ENCODE results near the gene QSOX2. TPM values are rescaled to one million over a fixed set of nuclear protein-coding genes. Genes with fewer than 3 reads are reported as not detected.

QSOX2 gene
- total RNA-seq, 1 donor from 2014 or later, result 6.3 TPM

DNA sequence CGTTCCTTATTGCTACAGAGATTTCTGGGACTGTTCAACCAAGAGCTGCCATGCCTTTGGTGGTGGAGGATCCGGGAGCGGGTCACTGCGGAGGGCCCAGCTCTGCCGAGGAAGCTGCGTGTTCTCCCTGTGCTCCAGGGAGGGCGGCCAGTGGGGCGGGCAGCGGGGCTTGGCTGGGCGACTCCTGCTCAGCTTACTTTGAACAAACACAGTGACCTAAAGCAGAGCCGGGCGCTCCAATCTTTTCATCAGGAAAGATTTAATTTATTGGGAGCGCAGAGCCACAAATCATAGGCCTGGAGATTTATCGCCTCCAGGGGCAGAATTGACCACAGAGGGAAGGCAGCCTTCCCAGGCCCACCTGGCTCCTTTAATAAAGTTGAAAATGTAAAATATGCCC, 68.4 kb downstream of the QSOX2 start:
- DNase-seq (ENCODE audit: low read depth in 2 of 2), result no peak

DNA sequence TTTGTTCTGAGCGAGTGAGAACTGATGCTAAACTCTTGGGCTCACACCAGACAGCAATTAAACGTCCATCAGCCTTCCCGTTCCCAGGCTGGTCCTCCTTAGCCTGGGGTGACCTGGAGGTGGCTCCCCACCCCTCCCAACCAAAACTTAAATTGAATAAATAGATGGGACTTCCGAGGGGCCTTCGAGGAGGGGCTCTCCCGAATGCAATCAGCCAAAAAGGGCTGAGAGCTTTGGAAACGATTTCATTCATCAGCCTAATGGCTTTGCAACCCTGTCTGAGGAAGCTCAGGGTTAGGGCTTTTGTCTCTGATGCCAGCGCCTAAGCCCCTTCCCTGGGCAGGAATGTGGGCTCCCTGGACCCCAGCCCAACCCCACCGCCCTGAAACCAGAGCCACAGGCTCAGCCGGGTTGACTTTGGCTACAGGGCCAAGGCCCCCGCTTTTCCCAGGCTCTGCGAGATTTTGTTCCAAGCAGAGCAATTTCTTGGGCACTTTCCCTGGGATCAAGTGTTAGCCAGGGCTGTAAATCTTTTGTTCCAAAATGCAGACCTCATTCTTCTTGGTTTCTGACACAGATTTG, 69.9 kb downstream of the QSOX2 start:
- no peak for DNase-seq (ENCODE audit: low read depth in 2 of 2)

DNA sequence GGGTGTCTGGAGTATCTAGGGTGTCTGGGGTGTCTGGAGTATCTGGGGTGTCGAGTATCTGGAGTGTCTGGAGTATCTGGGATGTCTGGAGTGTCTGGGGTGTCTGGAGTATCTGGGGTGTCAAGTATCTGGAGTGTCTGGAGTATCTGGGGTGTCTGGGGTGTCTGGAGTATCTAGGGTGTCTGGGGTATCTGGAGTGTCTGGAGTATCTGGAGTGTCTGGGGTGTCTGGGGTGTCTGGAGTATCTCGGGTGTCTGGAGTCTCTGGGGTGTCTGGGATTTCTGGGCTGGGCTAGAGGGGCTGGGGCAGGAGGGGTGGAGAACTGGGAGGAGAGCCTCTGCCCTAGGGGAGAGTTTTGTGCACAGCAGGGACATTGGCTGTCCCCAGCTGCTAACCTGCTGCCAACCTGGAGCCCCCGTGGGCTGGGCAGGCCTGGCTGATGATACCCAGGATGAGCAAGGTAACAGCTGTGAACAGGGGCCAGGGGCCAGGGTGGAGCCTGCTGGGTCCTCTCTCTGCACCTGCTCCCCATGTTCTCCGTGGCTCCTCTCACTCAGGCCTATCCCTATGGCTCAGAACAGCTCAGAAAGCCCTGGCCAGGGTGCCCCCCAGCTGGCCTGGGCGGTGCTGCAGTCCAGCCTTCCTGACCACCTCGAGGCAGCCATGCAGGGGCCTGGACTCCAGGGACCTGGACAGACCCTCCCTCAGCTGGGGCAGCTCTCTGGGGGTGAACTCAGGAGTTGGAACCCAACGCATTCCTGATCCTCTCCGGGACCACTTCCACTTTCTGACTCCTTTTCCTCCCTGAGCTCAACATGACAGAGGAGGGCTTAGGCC, 70.6 kb downstream of the QSOX2 start:
- DNase-seq (ENCODE audit: low read depth in 2 of 2), result peak in 1 of 2 donors; percentile 10

DNA sequence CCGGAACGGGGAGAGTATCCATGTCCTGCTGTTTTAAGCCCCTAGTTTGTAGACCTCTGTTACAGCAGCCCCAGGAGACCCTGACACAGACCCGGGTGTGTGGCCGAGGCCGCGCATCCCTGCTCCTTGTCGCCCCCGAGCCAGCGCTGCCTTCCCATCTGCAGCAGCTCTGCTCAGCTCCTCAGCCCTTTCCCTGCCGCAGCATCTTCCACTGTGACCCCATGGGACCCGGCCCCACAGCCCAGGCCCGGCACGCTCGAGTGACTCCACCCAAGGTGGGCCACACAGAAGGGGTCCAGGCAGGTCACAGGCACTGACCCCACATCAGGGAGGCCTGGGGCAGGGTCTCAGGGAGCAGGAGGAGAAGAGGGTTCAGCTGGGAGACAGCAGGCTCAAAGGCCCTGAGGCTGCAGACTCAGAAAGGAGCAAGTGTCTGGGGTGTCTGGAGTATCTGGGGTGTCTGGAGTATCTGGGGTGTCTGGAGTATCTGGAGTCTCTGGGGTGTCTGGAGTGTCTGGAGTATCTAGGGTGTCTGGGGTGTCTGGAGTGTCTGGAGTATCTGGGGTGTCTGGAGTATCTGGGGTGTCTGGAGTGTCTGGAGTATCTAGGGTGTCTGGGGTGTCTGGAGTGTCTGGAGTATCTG, 71.8 kb downstream of the QSOX2 start:
- no peak for DNase-seq (ENCODE audit: low read depth in 2 of 2)

DNA sequence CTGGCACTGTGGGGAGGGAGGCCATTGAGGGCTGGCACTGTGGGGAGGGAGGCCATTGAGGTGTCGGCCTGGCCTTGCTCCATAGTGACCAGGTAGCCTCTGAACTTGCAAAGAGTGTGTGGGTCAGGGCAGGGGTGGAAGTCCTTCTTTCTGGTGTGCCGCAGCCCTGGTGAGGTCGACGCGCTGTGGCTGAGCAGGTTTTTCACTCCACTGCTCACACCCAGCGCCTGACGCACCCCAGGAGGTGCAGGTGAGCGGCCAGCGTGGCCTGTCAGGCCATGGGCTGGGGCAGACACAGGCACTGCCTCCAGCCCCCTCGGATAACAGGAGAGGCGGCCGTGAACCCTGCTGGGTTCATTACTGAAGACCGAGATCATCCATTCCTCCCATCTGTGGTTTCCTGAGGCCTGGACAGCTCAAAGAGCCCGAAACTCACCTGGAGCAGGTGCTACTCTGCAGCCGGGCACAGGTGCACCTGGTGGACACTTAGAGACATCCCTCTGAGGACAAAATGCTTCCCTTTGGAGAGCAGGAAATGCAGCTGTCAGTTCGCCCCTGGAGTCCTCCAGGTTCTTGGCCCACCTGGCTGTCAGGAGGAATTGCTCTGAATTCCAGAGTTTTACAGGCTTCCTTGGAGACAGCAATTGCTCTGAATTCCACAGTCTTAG, 73.1 kb downstream of the QSOX2 start:
- no peak for DNase-seq (ENCODE audit: low read depth in 2 of 2)

DNA sequence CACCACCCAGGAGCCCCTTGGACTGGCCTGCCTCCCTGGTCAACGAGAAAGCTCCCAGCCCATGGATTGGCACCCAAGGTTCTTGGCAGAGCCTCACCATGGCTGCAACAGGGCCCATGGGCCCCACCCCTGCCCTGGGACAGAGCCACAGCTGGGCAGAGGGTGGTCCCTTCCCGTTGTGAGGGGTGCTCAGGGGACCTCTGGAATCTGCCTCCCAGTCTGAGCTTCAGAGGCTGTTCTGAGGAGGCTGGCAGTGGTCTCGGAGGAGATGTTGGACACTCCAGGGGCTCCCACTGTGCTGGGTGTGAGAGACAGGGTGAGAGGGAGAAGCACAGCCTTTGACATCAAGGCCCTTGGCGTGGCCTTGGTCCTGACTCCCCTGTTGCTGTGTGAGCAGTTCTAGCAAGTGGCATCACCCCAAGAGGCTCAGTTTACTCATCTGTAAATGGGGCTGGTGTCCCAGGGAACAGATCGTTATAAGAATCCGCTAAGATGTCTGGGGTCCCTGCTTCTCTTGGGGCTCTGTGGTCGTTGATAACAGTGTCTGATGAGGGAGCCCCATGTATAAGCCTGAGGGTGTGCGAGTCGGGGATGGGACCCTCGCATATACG, 73.7 kb downstream of the QSOX2 start:
- no peak for DNase-seq (ENCODE audit: low read depth in 2 of 2)

DNA sequence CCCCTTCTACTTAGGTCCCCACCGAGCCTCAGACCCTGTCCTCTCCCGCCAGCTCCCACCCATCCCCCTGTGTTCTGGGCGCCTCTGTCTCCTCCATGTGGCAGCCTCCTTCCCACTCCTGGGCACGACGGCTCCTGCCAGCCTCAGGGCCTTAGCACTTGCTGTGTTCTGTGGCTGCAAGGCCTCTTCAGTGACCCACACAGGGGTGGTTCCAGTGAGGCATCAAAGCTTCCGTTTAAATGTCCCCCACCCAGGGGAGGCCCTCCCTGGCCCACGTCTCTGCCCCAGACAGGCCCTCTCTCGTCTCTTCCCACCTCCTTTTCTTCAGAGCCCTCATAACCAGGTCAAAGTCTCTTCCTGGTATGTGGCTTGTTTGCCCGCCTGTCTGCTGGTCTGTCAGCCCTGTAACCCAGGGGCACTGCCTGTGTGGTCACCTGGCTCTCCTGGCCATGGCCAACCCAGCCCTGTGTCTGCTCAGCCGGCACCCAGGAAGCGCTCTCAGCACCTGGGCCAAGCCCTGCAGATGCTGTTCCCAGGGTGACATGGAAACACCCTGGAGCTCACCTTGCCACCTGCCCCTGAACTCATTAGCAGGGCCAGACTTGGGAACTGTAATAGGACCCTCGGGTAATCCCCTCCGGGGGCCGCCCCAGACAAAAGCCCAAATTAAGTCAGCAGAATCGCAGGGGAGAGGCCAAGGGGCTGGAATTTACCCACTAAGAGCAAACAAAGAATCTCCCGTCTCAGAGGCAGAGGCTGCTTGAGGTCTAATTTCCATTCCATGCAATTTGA, 74.4 kb downstream of the QSOX2 start:
- DNase-seq (ENCODE audit: low read depth in 2 of 2), result no peak

DNA sequence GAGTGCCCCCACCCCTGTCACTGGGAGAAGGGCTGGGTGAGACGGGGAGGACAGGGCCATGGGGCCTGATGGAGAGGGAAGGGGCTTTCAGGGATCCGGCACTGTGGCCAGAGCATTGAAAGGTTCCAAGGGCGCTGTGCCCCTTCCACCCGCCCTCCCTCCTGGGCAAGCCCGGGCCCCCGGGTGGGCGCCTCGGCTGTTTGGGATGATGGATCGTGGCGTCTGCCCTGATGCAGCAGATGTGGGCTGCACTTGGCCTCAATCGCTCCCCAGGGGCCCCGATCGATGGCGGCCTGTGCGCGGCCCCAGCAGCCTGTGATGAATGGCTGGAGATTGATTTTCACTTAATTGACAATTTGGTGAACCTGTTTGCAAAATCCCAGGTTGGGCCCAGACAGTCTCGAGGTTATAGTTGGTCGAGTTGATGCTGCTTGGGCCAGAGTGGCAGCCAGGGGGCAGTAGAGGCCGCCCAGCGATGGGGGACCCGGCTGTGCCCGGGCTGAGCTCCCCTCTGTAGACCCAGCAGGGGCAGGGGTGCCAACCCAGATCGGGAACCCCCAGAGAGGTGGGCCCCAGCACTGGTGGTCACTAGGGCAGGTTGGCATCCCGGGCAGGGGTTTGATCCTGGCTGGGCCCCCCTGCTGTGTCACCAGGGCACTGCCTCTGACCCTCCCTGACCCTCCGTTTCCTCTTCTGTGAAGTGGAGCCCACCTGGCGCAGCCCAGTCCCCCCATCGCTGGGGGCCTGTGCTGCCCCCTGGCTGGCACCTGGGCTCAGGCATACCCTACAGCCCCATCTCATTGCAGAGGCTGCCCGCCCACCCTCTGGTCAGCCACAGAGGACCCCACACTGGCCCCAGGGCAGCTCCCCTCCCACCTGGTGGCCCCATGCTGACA, 75.4 kb downstream of the QSOX2 start:
- DNase-seq (ENCODE audit: low read depth in 2 of 2), result peak; percentile 20 to 32

DNA sequence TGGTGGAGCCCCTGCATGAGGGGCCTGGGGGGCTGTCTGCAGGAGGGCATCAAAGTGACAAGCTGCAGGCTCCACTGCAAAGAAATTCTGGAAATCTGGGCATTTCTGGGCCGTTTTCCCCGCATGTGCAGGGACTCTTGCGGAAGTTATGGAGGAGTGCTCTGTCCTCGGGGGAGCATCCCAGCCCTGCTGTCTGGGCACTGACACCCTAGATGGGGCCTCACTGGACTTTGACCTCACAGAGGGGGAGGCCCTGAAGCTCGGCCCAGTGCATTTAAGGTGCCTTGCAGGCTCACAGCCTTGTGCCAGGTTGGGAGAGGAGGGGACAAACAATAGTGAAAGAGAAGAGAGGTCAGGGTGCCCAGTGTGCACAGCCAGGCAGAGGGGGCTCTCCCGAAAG, 76.1 kb downstream of the QSOX2 start:
- no peak for DNase-seq (ENCODE audit: low read depth in 2 of 2)

DNA sequence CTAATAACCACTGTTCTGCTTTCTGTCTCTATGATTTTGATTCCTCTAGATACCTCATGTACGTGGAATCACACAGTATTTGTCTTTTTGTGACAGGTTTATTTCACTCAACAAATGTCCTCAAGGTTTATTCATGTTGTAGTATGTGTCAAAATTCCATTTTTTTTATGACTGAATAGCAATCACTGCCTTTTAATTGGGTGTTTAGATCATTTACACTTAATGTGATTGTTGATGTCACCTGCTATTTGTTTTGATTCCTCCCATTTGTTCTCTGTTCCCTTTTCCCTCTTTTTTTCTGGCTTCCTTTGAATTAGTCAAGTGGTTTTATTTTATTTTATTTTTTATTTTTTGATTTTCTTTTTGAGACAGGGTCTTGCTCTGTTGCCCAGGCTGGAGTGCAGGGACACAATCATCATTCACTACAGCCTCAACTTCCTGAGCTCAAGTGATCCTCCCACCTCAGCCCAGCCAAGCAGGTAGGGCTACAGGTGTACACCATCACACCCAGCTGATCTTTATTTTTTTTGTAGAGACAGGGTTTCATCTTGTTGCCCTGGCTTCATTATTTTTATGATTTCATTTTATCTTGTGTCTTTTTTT, 82.3 kb downstream of the QSOX2 start:
- no peak for DNase-seq (ENCODE audit: low read depth in 2 of 2)

DNA sequence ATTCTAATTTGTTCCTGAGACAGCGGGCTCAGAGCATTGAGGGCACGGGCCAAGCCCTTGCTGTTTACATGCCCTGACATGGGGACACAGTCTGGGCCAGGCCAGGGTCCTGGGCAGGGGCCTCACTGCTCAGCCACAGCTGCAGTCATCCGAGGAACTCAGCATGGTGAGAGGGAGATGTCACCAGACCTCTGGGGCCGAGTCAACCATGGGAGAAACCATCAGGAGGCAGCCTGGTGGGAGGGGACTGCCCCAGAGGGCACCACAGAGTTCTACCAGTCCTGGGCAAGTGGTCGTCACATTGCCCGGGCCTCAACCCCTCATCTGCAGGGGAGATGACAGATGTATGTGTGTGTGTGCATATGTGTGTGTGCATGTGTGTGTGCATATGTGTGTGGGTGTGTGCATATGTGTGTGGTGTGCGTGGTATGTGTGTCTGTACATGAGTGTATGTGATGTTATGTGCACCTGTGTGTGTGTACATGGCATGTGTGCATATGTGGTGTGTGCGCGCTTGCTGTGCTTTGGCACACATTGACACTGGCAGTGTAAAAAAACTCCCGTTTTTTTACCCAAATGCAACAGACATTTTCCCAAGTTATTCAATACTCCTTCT, 84.5 kb downstream of the QSOX2 start:
- no peak for DNase-seq (ENCODE audit: low read depth in 2 of 2)

DNA sequence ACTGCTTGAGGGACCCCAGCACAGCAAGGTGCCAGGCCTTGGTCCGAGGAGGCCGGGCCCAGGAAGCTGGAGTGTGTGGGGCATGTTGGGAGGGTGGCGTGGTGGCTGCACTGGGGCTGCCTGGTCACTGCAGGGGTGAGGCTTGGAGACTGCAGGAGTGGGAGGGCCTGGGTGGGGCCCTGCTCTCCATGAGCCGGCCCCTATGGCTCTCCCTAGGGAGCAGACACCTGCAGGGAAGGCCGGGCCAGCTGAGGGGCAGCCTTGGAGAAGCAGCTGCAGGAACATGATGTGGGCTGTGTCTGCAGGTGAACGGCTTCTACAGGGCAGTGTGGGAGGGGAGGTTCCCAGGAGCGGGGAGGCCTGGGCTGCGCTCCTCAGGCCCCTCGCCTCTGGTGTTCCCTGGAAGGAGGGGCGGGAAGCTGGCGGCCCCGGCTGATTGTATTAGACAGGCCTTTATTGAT, 85.2 kb downstream of the QSOX2 start:
- DNase-seq (ENCODE audit: low read depth in 2 of 2), result no peak

DNA sequence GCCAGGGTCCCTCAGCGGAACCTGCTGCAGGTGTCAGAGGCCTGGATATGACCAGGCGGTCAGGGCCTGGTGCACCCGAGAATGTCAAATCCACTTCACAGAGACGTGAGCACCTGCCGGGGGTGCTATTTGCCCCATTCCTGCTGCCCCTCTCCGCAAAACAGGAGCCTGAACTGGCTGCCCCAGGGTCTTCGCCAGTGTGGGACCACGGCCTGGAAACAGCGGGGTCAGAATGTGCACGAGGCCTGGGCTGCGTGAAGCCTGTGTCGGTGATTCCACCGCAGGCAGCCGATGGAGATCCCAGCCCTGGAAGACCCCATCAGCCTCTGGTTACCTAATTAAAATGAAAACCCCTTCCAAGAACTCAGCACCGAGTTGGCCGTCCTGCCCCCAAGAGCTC, 85.8 kb downstream of the QSOX2 start:
- DNase-seq (ENCODE audit: low read depth in 2 of 2), result no peak

DNA sequence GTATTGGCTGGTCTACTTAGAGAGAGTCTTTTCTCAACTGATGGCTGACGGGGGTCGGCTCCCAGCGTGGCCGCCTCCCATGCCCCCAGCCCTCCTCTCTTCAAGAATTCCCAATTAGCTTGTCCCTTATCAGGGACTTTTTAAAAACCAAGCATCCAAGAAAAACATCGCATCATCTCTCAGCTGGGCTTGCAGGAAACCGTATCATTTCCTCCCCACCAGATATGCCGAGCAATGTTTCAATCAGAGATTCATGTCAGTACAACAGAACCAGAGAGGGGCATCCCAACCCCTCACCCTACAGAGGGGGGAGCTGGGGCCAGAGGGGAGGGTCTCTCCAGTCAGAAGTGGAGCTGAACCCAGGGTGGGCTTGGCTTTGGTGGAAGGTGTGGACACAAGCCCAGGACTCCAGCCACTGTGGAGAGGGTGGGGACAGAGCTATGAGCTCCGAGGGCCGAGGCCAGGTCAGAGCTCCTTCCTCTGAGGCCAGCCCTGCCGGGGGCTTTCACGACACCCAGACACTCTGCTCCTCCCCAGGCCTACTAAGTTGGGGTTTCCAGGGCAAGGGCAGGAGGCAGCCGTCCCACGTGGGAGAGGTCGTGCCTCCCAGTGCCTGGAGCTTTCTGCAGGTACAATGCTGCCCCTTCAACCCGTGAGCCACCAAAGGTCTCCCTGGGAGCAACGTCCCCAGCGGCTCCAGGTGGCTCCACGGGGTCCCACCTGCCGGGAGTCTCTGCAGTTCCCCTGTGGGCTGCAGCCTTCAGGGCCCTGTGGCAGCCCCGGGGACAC, 87.9 kb downstream of the QSOX2 start:
- peak; percentile 63 to 82 for DNase-seq (ENCODE audit: low read depth in 2 of 2)
